WI38 (cell line): ENCODE results near the gene SIAH1.
"Not testable (repeated sequence)": the region's sequence is repeated elsewhere in the genome, so short reads cannot be mapped to it uniquely, and the experiment has no call there.

Experiments used
- H3K4me3 ChIP-seq: 2 replicates; pipeline ENCODE4 v1.5.1; 2011; ENCODE audit warnings: low read depth, mild to moderate bottlenecking, control low read depth, low read length
- TF ChIP-seq, protein P1 (sequence below): IDR thresholded peaks from 2 replicates; pipeline ENCODE4 v1.5.1; 2012; ENCODE audit warnings: low read depth, mild to moderate bottlenecking, control low read depth, low read length

SIAH1 gene

DNA sequence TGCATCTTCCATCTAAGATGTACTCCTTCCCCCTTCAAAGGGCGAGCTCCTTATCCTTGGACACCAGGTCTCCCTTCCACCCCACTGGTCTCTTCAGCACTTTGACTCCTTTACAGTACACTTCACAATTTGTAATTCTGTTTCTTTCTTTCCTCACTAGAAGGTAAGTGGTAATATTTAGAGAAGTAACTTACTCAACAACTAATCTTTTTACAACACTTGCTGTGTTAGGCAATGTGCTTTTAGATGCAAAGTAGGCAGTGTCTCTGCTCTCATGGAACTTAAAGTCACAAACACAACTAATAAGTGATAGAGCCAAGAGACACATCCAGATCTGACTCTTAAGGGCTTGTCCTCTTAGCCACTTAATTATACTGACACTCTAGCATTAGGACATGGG, 6.4 kb downstream of the SIAH1 start:
- TF ChIP-seq, protein P1, sequence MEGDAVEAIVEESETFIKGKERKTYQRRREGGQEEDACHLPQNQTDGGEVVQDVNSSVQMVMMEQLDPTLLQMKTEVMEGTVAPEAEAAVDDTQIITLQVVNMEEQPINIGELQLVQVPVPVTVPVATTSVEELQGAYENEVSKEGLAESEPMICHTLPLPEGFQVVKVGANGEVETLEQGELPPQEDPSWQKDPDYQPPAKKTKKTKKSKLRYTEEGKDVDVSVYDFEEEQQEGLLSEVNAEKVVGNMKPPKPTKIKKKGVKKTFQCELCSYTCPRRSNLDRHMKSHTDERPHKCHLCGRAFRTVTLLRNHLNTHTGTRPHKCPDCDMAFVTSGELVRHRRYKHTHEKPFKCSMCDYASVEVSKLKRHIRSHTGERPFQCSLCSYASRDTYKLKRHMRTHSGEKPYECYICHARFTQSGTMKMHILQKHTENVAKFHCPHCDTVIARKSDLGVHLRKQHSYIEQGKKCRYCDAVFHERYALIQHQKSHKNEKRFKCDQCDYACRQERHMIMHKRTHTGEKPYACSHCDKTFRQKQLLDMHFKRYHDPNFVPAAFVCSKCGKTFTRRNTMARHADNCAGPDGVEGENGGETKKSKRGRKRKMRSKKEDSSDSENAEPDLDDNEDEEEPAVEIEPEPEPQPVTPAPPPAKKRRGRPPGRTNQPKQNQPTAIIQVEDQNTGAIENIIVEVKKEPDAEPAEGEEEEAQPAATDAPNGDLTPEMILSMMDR, result no peak
- H3K4me3 ChIP-seq, result no peak overlapping the region

DNA sequence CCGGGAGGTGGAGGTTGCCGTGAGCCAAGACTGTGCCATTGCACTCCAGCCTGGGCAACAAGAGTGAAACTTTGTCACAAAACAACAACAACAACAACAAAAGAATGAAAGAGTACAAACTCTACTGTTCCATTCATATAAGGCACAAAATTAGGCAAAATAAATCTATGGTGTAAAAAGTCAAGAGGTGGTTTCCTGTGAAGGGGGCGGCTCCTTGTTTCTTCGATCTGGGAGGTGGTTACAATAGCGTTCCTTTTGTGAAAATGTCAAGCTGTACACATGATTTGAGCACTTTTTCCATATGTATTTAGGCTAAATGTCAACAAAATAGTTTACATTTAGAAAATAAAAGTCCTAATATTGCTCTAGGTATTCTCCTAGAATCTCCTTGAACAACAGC, 6.9 kb downstream of the SIAH1 start:
- no peak overlapping the region for H3K4me3 ChIP-seq
- TF ChIP-seq, protein P1, result no peak

DNA sequence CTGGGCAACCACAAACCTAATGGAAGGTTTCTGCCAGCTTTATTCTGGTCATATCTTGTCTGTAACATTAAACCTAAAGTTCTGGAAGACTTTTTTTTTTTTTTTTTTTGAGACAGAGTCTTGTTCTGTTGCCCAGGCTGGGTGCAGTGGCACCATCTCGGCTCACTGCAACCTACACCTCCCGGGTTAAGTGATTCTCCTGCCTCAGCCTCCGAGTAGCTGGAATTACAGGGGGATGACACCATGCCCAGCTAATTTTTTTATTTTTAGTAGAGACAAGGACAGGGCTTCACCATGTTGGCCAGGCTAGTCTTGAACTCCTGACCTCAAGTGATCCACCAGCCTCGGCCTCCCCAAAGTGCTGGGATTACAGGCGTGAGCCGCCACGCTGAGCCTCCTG, 7.9 kb downstream of the SIAH1 start:
- H3K4me3 ChIP-seq, result not testable (repeated sequence)

DNA sequence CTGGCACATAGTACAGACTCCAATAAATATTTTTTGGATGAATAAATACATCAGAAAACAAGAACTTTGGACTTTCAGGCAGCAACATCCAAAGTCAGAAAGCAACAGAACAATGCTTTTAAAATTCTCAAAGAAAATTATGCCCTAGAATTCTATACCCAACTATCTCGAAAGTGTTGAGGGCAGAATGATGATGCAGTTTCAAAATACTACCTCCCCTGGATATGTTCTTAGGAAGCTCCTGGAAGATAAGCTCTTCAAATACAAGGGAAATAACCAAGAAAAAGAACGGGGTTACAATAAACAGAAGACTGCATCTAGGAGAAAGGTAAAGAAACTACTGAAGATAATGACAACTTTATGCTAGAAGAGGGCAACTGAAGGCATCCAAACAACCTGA, 11.0 kb downstream of the SIAH1 start:
- no peak overlapping the region for H3K4me3 ChIP-seq
- TF ChIP-seq, protein P1, result no peak

DNA sequence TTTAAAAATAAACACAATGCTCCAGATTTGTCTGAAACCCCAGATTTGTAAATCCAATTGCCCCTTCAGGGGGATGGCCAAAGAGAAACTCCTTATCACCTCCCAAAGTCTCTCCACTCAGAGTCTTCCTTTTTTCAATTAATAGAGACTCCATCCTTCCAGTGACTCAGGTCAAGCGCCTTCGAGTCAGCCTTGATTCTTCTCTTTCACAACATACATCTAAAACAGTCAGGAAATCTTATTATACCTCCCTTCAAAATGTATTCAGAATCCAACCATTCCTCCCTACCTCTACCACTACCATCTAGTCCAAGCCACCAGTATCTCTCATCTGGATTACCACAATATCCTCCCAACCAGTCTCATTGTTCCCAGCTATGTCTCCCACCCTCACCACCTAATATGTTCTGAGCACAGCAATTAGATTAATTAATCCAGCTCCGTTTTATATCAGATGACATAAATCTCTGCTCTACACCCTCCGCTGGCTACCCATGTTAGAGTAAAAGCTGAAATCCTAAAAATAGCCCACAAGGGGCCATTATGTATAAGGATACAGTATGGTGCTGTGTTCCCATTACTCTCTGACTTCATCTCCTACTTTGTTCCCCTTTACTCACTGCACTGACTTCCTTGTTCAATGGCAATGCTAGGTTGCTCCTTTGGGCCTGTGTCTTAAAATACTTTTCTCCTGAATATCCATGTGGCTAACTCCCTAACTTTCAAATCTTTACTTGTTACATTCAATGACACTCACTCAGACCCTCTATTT, 11.8 kb downstream of the SIAH1 start:
- H3K4me3 ChIP-seq, result no peak overlapping the region
- TF ChIP-seq, protein P1, result no peak

DNA sequence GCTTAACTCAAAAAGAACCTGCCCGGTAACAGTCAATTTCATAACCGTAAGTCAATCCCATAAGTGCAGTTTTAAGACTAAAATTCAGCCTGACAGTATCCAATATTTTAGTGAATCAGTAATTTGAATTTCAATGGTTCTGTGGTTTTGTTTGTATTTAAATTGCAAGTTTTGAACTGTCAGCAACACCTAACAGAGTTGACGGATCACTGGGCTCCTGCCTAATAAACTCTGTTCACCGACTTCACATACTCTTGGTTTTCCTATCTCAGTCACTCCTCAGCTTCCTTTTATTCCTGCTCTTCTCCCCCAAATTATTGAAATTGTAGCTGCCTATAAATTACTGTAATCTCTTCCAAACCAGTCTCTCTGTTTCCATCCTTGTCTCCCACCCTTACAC, 12.5 kb downstream of the SIAH1 start:
- H3K4me3 ChIP-seq, result no peak overlapping the region
- TF ChIP-seq, protein P1, result no peak

DNA sequence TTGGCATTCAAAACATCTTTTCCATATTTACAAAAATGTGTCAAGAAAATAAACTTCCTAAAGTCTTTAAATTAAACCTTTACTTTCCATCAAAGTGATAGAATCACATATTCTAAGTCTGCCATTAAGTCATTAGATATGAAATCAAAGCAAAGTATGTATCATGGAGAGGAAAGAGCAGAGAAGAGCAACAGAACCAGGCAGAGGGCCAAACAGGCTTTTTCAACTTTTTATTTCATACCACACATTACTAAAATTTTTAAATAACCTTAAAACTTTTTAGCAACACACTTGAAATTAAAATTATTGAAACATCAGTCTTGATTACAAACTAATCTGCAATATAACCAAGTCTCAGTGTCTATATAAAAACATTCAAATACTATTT, 13.8 kb downstream of the SIAH1 start:
- no peak overlapping the region for H3K4me3 ChIP-seq

DNA sequence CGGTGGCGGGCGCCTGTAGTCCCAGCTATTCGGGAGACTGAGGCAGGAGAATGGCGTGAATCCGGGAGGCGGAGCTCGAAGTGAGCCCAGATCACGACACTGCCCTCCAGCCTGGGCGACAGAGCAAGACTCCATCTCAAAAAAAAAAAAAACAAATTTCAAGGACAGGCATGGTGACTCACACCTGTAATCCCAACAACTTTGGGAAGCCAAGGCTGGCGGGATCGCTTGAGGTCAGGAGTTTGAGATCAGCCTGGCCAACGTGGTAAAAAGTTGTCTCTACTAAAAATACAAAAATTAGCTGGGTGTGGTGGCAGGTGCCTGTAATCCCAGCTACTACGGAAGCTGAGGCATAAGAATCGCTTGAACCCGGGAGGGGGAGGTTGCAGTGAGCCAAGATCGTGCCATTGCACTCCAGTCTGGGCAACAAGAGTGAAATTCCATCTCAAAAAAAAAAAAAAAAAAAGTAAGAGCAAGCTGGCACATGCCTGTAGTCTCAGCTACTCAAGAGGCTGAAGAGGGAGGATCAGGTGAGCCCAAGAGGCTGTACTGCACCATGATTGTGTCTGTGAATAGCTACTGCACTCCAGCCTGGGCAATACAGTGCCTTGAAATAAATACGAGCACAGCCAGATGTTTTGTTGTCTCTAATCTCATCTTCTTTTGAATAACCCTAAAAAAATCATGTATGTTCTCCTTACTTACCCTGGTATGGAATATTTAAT, 14.4 kb downstream of the SIAH1 start:
- not testable (repeated sequence) for H3K4me3 ChIP-seq

More for the DNA sequence above, 13.8 kb downstream of the SIAH1 start:
- TF ChIP-seq, protein P1, result no peak
